Endothelial cell (in vitro differentiated cells): ENCODE measurements around the gene UCHL3. TPM values are rescaled to one million over a fixed set of nuclear protein-coding genes. Genes with fewer than 3 reads are reported as not detected.

ENCODE experiments used
- DNase-seq: peaks from one replicate; pipeline ENCODE4 v3.0.0; 2021; ENCODE audit warnings: low spot score
- H3K27ac Mint-ChIP-seq: one replicate; pipeline ENCODE4 v1.8.0; 2021; ENCODE audit warnings: mixed read lengths, inconsistent platforms; ENCODE audit not compliant: unreplicated experiment
- H3K27me3 Mint-ChIP-seq: one replicate; pipeline ENCODE4 v1.8.0; 2021; ENCODE audit warnings: mild to moderate bottlenecking, moderate library complexity, mixed read lengths, inconsistent platforms; ENCODE audit not compliant: unreplicated experiment
- H3K36me3 Mint-ChIP-seq: one replicate; pipeline ENCODE4 v1.8.0; 2021; ENCODE audit warnings: mild to moderate bottlenecking, low read depth, mixed read lengths, inconsistent platforms; ENCODE audit not compliant: unreplicated experiment
- H3K4me1 Mint-ChIP-seq: one replicate; pipeline ENCODE4 v1.8.0; 2021; ENCODE audit warnings: mild to moderate bottlenecking, mixed read lengths, inconsistent platforms; ENCODE audit not compliant: unreplicated experiment
- H3K4me3 Mint-ChIP-seq: one replicate; pipeline ENCODE4 v1.8.0; 2021; ENCODE audit warnings: mild to moderate bottlenecking, mixed read lengths, inconsistent platforms; ENCODE audit not compliant: unreplicated experiment
- H3K9me3 Mint-ChIP-seq: one replicate; pipeline ENCODE4 v1.8.0; 2021; ENCODE audit warnings: mixed read lengths, inconsistent platforms; ENCODE audit not compliant: unreplicated experiment
- total RNA-seq: library from RNA; stranded (reverse); fragmentation: NEBNext Ultra II Directional; extraction: Animal tissue kit (Norgen Biotek cat#: 25700); gene quantifications from one replicate; pipeline ENCODE4 v1.2.1, GENCODE V29; 2021; ENCODE audit not compliant: unreplicated experiment
- TF ChIP-seq, protein P1 (sequence below): fragments of 200-600 bp; sonication (generic); IDR thresholded peaks from one replicate; pipeline ENCODE4 v1.5.0; 2021; ENCODE audit warnings: antibody characterized with exemption; ENCODE audit not compliant: unreplicated experiment

Gene UCHL3
- total RNA-seq, 1 donor from 2014 or later, result 27.5 TPM

DNA sequence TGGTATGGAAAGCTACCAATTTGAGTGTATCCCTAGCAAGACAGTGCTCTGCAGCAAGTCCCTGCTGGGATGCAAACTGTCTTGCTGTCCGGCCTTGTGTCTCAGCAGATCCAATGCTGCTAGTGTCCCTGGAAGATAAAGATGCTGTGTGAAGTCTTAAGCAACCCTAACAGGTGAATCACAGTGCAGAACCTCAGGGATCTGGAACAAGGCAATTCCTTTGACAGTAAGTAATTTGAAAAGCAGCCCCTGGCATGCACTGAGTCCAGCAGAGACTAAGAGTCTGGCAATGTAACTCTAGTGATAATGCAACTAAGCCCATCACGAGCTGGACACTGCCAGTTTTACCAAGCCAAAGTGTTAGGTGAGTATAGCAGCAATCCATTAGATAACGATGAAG is 1.7 kb upstream of the UCHL3 start:
- no peak overlapping the region for H3K4me3 Mint-ChIP-seq
- TF ChIP-seq, protein P1, sequence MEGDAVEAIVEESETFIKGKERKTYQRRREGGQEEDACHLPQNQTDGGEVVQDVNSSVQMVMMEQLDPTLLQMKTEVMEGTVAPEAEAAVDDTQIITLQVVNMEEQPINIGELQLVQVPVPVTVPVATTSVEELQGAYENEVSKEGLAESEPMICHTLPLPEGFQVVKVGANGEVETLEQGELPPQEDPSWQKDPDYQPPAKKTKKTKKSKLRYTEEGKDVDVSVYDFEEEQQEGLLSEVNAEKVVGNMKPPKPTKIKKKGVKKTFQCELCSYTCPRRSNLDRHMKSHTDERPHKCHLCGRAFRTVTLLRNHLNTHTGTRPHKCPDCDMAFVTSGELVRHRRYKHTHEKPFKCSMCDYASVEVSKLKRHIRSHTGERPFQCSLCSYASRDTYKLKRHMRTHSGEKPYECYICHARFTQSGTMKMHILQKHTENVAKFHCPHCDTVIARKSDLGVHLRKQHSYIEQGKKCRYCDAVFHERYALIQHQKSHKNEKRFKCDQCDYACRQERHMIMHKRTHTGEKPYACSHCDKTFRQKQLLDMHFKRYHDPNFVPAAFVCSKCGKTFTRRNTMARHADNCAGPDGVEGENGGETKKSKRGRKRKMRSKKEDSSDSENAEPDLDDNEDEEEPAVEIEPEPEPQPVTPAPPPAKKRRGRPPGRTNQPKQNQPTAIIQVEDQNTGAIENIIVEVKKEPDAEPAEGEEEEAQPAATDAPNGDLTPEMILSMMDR, result no peak
- no peak overlapping the region for H3K27ac Mint-ChIP-seq
- DNase-seq, result no peak
- peaks cover 3% of the 10 kb centered on the region for H3K27me3 Mint-ChIP-seq
- H3K4me1 Mint-ChIP-seq, result peaks cover 11% of the 10 kb centered on the region
- no peaks in the 10 kb centered on the region for H3K9me3 Mint-ChIP-seq
- H3K36me3 Mint-ChIP-seq, result peaks cover 4% of the 10 kb centered on the region

DNA sequence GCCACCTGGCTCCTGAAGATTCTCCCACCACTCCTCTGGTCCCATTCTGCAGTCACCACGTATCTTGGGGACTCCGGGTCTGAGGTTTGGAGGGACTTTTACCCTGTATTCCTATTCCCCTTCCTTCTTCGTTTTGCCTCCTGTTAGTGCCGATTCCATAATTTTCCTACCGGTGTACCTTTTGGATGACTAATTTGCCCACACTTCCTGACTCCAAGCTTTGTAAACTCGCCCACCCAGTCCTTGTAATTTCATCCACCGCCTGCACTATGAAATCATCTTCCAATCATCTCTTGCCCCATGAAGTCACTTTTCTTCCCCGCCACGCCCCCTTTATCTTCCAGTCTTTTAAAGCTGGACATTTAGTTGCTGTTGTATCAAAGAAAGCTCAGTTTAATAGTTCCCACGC is 572 bp downstream of the UCHL3 start:
- H3K27ac Mint-ChIP-seq, result no peak overlapping the region
- H3K9me3 Mint-ChIP-seq, result no peaks in the 10 kb centered on the region
- H3K4me3 Mint-ChIP-seq, result peak overlapping the region; percentile 97

DNA sequence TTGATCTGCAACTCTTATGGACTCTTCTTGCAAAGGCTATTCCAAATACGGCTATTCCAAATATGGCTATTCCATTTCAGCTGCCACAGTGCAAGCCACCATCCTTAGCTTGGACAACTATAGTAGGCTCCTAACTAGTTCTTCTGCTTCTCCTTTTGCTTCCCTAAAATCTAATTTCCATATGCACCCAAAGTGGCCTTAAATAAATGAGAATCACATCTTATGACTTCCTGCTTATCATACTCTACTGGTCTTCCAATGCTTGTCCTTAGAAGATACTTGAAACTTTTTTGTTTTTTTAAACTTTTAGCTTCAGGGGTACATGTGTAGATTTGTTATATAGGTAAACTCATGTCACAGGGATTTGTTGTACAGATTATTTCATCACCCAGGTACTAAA is 4.9 kb downstream of the UCHL3 start:
- TF ChIP-seq, protein P1, result no peak
- Mint-ChIP-seq H3K27me3 (peaks cover 1% of the 10 kb centered on the region), H3K9me3 (no peaks in the 10 kb centered on the region)

More for the DNA sequence above, 572 bp downstream of the UCHL3 start:
- Mint-ChIP-seq H3K4me1 (peaks cover 11% of the 10 kb centered on the region), H3K36me3 (peaks cover 8% of the 10 kb centered on the region), H3K27me3 (peaks cover 3% of the 10 kb centered on the region)
- TF ChIP-seq, protein P1, result no peak
- peak; percentile 4 for DNase-seq

DNA sequence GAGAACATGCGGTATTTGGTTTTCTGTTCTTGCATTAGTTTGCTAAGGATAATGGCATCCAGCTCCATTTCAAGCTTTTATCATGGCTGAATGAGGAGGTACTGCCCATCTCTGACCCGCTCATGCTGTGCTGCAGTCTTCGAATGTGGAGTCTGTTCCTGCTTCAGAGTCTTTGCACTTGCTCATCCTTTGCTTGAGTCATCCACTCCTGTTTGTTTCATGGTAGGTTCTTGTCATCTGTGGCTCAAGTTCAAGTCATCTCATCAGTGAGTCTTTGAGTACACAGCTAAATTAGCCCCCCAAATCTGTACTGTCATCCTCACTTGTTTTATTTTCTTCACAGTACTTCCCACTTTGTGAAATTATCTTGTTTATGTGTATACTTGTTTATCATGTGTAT is 5.4 kb downstream of the UCHL3 start:
- H3K36me3 Mint-ChIP-seq, result peaks cover 12% of the 10 kb centered on the region
- H3K9me3 Mint-ChIP-seq, result no peaks in the 10 kb centered on the region
- no peak overlapping the region for H3K4me3 Mint-ChIP-seq
- H3K4me1 Mint-ChIP-seq, result peaks cover 10% of the 10 kb centered on the region
- peaks cover 1% of the 10 kb centered on the region for H3K27me3 Mint-ChIP-seq
- H3K27ac Mint-ChIP-seq, result no peak overlapping the region
- TF ChIP-seq, protein P1, result no peak
- DNase-seq, result no peak

More for the DNA sequence above, 4.9 kb downstream of the UCHL3 start:
- DNase-seq, result no peak
- Mint-ChIP-seq H3K36me3 (peaks cover 13% of the 10 kb centered on the region), H3K27ac (no peak overlapping the region), H3K4me3 (no peak overlapping the region), H3K4me1 (peaks cover 10% of the 10 kb centered on the region)

DNA sequence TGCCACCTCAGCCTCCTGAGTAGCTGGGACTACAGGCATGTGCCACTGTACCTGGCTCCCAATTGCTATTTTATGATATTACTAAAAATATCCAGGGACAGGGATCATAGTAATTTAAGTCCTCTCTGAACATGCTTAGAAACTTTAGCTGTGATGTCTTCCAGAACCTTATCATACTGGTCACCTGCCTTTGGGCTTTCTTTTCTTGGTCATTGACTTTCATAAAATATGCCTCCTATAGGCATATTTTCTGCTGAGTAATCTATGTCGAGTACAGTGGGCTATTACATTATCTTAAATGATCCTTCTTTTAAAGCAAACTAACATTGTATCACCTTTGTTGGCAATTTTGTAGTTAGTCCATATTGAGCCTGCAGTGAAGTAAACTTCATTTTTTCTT is 6.2 kb downstream of the UCHL3 start:
- H3K36me3 Mint-ChIP-seq, result peaks cover 8% of the 10 kb centered on the region
- H3K4me3 Mint-ChIP-seq, result no peak overlapping the region
- H3K27ac Mint-ChIP-seq, result no peak overlapping the region
- H3K4me1 Mint-ChIP-seq, result peaks cover 4% of the 10 kb centered on the region
- no peaks in the 10 kb centered on the region for H3K9me3 Mint-ChIP-seq
- TF ChIP-seq, protein P1, result no peak
- no peak for DNase-seq
- no peaks in the 10 kb centered on the region for H3K27me3 Mint-ChIP-seq
